ENCODE results near the gene PLEKHA6. TPM values are rescaled to one million over a fixed set of nuclear protein-coding genes. Genes with fewer than 3 reads are reported as not detected.

Gene PLEKHA6
- total and polyA plus RNA-seq, 12 donors: 3.3 to 34.9 (median 18.1) TPM

- no peaks in the 10 kb centered on the region for H3K36me3 ChIP-seq
- H3K4me1 ChIP-seq: peaks cover 4 to 64% (median 34%) of the 10 kb centered on the region in 9 donors
- DNase-seq (no peak), ATAC-seq (no peak)
- peak overlapping the region in 3 of 10 donors; percentile 15 to 43 (median 33) for H3K4me3 ChIP-seq
- peaks cover 0 to 27% (median 0%) of the 10 kb centered on the region in 7 donors for H3K27me3 ChIP-seq
- 47 to 57% methylated on average over 5 of the region's 5 CpGs for WGBS, 2 donors
- intact Hi-C loops (cut with DNase I): no loop called here
- TF ChIP-seq, protein P1, sequence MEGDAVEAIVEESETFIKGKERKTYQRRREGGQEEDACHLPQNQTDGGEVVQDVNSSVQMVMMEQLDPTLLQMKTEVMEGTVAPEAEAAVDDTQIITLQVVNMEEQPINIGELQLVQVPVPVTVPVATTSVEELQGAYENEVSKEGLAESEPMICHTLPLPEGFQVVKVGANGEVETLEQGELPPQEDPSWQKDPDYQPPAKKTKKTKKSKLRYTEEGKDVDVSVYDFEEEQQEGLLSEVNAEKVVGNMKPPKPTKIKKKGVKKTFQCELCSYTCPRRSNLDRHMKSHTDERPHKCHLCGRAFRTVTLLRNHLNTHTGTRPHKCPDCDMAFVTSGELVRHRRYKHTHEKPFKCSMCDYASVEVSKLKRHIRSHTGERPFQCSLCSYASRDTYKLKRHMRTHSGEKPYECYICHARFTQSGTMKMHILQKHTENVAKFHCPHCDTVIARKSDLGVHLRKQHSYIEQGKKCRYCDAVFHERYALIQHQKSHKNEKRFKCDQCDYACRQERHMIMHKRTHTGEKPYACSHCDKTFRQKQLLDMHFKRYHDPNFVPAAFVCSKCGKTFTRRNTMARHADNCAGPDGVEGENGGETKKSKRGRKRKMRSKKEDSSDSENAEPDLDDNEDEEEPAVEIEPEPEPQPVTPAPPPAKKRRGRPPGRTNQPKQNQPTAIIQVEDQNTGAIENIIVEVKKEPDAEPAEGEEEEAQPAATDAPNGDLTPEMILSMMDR (IDR thresholded peaks at IDR 0.05): no peak
- no peaks in the 10 kb centered on the region for H3K9me3 ChIP-seq
- peak overlapping the region in 1 of 10 donors; percentile 53 for H3K27ac ChIP-seq
Measured at GRCh38 chr1:204359131-204359473, 627 bp downstream of the PLEKHA6 start.

GRCh38 chr1:204358605-204359004 lies 1.1 kb downstream of the PLEKHA6 start:
- peak overlapping the region in 2 of 10 donors; percentile 53 to 56 for H3K27ac ChIP-seq
- DNase-seq: no peak
- no peaks in the 10 kb centered on the region for H3K9me3 ChIP-seq
- peaks cover 4 to 59% (median 32%) of the 10 kb centered on the region in 9 donors for H3K4me1 ChIP-seq
- intact Hi-C loops (cut with DNase I): no loop called here
- H3K4me3 ChIP-seq: peak overlapping the region in 1 of 10 donors; percentile 43
- no peaks in the 10 kb centered on the region for H3K36me3 ChIP-seq
- ATAC-seq: no peak
- WGBS, 2 donors: 61 to 69% methylated on average over 5 of the region's 5 CpGs
- peaks cover 0 to 27% (median 0%) of the 10 kb centered on the region in 7 donors for H3K27me3 ChIP-seq
- TF ChIP-seq, protein P1 (IDR thresholded peaks at IDR 0.05): no peak

DNA sequence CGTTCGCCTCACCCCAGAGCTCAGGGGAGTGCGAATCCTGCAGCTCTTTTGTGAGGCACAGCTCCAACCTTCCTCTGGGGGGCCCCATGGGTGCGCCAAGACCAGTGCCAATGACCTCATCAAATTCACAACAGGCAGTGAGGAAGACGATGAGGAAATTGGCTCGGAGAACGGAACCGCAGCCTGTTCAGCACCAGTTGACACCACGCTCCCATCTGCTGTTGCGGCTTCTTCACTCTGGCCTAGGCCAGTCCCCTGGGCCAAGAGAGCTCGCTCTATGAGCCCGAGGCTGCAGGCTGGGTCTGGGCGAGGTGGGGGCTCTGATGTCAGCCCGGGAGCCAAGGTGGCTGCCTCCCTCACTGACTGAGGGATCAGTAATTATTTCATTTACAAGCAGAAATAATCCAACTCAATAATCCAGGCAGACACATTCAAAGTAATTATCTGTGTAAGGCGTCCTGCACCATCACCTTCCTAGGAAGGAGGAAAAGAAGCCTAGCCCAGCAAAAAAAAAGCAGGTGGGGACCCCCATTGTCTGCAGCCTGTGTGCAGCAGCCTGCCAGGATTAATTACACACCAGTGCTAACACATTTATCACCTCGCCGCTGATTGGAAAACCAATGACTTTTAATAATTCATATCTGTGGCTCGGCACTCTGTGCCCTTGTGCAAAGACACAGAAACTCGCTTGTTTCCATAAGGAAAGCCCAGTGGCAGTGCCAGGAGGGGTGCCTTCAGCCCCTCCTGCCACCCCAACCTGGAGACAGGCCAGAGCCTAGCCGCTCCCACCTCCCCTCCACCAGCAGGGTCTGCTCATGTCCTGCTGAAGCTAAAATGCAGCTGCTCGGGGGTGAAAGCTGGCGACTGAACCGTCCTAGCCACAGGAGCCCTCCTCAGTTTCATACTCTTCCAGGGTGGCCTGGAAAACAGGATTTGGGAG lies 1.9 kb downstream of the PLEKHA6 start:
- ATAC-seq (peak in 7 of 8 donors; percentile 24 to 54 (median 34)), DNase-seq (peak; percentile 28 to 31)
- no peaks in the 10 kb centered on the region for H3K36me3 ChIP-seq
- H3K27me3 ChIP-seq: peaks cover 0 to 27% (median 0%) of the 10 kb centered on the region in 7 donors
- peak overlapping the region in 1 of 10 donors; percentile 18 for H3K4me3 ChIP-seq
- intact Hi-C loops (cut with DNase I): no loop called here
- TF ChIP-seq, protein P1 (IDR thresholded peaks at IDR 0.05): peak in 2 of 9 donors; percentile 5 to 22
- WGBS, 2 donors: 63 to 66% methylated on average over 23 of the region's 23 CpGs
- peaks cover 4 to 51% (median 26%) of the 10 kb centered on the region in 9 donors for H3K4me1 ChIP-seq
- H3K9me3 ChIP-seq: no peaks in the 10 kb centered on the region
- H3K27ac ChIP-seq: peak overlapping the region in 5 of 10 donors; percentile 13 to 56 (median 34)

DNA sequence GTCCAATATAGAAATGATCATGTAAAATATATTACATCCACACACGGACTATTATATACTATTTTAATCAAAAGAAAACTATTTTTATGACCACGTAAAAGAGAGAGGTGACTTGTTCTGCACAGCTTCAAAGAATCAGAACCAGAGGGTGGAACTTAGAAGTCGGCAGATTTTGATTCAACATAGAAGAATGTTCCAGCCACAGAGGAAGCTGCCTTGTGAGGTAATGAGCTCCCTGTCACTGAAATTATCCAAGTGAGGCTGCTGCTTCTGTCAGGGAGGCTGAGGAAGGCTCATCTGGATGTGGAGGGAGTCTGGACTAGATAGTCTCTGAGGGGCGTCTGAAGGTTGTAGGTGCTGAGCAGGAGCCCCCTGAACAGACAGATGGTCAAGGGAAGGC lies 2.7 kb downstream of the PLEKHA6 start:
- WGBS, 2 donors: 89% methylated on average over 4 of the region's 4 CpGs
- no peaks in the 10 kb centered on the region for H3K9me3 ChIP-seq
- peaks cover 0 to 27% (median 0%) of the 10 kb centered on the region in 7 donors for H3K27me3 ChIP-seq
- intact Hi-C loops (cut with DNase I): no loop called here
- DNase-seq (no peak), ATAC-seq (no peak)
- H3K4me1 ChIP-seq: peaks cover 4 to 47% (median 24%) of the 10 kb centered on the region in 9 donors
- H3K36me3 ChIP-seq: no peaks in the 10 kb centered on the region
- no peak overlapping the region for H3K4me3 ChIP-seq
- peak overlapping the region in 6 of 10 donors; percentile 12 to 56 (median 28) for H3K27ac ChIP-seq
- TF ChIP-seq, protein P1 (IDR thresholded peaks at IDR 0.05): no peak

Data from heart right ventricle (tissue), 16 donors.